SK-N-SH treated with all-trans-retinoic acid at 6 μM for 48 hours (cell line): ENCODE data around the gene PCDHGA1.

Experiments
- CSRNP3 ChIP-seq: fragments of 250-450 bp; sonication (Bioruptor Pico); IDR thresholded peaks from 2 replicates; pipeline ENCODE4 v1.5.1; 2021; ENCODE audit warnings: mild to moderate bottlenecking, moderate library complexity
- ESRRG ChIP-seq: fragments of 250-450 bp; sonication (Bioruptor Pico); IDR thresholded peaks from 2 replicates; pipeline ENCODE4 v1.6.1; 2021; ENCODE audit warnings: mild to moderate bottlenecking
- GLIS3 ChIP-seq: fragments of 250-450 bp; sonication (Bioruptor Pico); IDR thresholded peaks from 2 replicates; pipeline ENCODE4 v1.5.0; 2020; ENCODE audit warnings: mild to moderate bottlenecking, moderate library complexity
- ISL1 ChIP-seq: fragments of 250-450 bp; sonication (Bioruptor Pico); IDR thresholded peaks from 2 replicates; pipeline ENCODE4 v2.1.2; 2022; ENCODE audit warnings: mild to moderate bottlenecking, moderate library complexity
- PATZ1 ChIP-seq: fragments of 250-450 bp; sonication (Bioruptor Pico); IDR thresholded peaks from 2 replicates; pipeline ENCODE4 v1.8.0; 2020; ENCODE audit warnings: mild to moderate bottlenecking, moderate library complexity, borderline replicate concordance
- POU6F1 ChIP-seq: fragments of 250-450 bp; sonication (Bioruptor Pico); IDR thresholded peaks from 2 replicates; pipeline ENCODE4 v1.8.0; 2021; ENCODE audit warnings: low read depth, mild to moderate bottlenecking, moderate library complexity, borderline replicate concordance
- TOX ChIP-seq: fragments of 250-450 bp; sonication (Bioruptor Pico); IDR thresholded peaks from 2 replicates; pipeline ENCODE4 v1.8.0; 2021; ENCODE audit warnings: mild to moderate bottlenecking, moderate library complexity, borderline replicate concordance
- ZFP3 ChIP-seq: fragments of 250-450 bp; sonication (Bioruptor Pico); IDR thresholded peaks from 2 replicates; pipeline ENCODE4 v1.5.0; 2020; ENCODE audit warnings: mild to moderate bottlenecking, moderate library complexity
- ZNF70 ChIP-seq: fragments of 450-650 bp; formaldehyde crosslinking; IDR thresholded peaks from 2 replicates; pipeline ENCODE4 v1.5.0; 2020; ENCODE audit warnings: mild to moderate bottlenecking, moderate library complexity
- TF ChIP-seq, protein P1 (sequence below): fragments of 250-450 bp; sonication (Bioruptor Pico); IDR thresholded peaks from 2 replicates; pipeline ENCODE4 v1.5.1; 2020; ENCODE audit warnings: low read depth, mild to moderate bottlenecking, moderate library complexity

DNA sequence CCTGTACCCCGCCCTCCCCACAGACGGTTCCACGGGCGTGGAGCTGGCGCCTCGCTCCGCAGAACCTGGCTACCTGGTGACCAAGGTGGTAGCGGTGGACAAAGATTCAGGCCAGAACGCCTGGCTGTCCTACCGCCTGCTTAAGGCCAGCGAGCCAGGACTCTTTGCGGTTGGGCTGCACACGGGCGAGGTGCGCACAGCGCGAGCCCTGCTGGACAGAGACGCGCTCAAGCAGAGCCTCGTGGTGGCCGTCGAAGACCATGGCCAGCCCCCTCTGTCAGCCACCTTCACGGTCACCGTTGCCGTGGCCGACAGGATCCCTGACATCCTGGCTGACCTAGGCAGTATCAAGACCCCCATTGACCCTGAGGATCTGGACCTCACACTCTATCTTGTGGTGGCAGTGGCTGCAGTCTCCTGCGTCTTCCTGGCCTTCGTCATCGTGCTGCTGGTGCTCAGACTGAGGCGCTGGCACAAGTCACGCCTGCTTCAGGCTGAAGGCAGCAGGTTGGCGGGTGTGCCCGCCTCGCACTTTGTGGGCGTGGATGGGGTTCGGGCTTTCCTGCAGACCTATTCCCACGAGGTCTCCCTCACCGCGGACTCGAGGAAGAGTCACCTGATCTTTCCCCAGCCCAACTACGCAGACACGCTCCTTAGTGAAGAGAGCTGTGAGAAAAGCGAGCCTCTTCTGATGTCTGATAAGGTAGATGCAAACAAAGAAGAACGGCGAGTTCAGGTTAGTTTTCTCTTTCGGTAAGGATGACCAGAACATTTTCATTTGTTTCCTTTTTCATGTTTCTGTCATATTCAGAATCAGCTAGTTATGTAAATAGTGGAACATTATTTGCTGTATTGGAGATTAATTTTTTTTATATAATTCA, 35.9 kb downstream of the PCDHGA1 start:
- TF ChIP-seq CSRNP3 (CRISPR knock-in tag): no peak
- TF ChIP-seq GLIS3 (CRISPR knock-in tag): no peak
- no peak for TF ChIP-seq ISL1 (CRISPR knock-in tag)
- no peak for TF ChIP-seq PATZ1 (CRISPR knock-in tag)
- TF ChIP-seq, protein P1, sequence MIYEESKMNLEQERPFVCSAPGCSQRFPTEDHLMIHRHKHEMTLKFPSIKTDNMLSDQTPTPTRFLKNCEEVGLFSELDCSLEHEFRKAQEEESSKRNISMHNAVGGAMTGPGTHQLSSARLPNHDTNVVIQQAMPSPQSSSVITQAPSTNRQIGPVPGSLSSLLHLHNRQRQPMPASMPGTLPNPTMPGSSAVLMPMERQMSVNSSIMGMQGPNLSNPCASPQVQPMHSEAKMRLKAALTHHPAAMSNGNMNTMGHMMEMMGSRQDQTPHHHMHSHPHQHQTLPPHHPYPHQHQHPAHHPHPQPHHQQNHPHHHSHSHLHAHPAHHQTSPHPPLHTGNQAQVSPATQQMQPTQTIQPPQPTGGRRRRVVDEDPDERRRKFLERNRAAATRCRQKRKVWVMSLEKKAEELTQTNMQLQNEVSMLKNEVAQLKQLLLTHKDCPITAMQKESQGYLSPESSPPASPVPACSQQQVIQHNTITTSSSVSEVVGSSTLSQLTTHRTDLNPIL (CRISPR knock-in tag): no peak
- no peak for TF ChIP-seq ZFP3 (CRISPR knock-in tag)
- TF ChIP-seq POU6F1 (CRISPR knock-in tag): no peak
- no peak for TF ChIP-seq TOX
- TF ChIP-seq ZNF70 (CRISPR knock-in tag): no peak
- TF ChIP-seq ESRRG: no peak
